Kidney glomerular epithelial cell (primary cell): Measurements from ENCODE around the gene SP7.
"Not testable (repeated sequence)": the region's sequence is repeated elsewhere in the genome, so short reads cannot be mapped to it uniquely, and the experiment has no call there.

Source experiments
- DNase-seq: peaks from one replicate; lab custom pipeline; 2025; lab: John Stamatoyannopoulos, UW

The SP7 gene

DNA sequence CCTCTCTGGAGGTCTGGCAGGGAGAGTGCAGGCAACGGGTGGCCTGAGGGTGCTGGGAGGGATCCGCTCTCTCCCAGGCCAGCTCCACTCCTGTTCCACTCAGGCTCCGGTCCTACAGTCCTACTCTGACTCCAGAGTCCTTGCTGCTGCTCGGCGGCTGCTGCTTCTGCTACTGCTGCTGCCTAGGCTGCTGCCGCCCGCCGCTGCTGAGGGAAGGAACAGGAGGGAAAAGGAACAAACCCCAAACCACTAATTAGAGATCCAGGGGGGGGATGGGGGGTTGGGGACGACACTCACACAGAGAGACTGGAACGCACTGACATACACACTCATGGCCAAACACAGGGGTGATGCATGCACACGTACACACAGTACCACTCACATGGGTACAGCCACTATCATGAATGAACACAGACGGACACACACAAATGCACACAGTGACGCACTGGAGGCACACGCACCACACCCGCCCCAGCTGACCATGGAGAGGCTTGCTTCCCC lies at the start of gene SP7:
SP7 (minus strand) TSS at position 174 of the 501 bp plus-strand sequence. CDS start 708 bp downstream, outside the sequence.
- no peak for DNase-seq

- DNase-seq, result no peak
Measured at GRCh38 chr12:53383258-53383657, 47.1 kb upstream of the SP7 start.

- DNase-seq, result peak; percentile 81
Measured at GRCh38 chr12:53381731-53382630, 45.8 kb upstream of the SP7 start.

GRCh38 chr12:53380794-53381730 lies 44.9 kb upstream of the SP7 start:
- peak; percentile 81 for DNase-seq

GRCh38 chr12:53380104-53380793 lies 44.1 kb upstream of the SP7 start, which contains the start of gene SP1:
TSS of gene SP1 (plus strand) at chr12:53380176. CDS start at chr12:53380292, 116 bp downstream.
- peak; percentile 81 for DNase-seq

DNA sequence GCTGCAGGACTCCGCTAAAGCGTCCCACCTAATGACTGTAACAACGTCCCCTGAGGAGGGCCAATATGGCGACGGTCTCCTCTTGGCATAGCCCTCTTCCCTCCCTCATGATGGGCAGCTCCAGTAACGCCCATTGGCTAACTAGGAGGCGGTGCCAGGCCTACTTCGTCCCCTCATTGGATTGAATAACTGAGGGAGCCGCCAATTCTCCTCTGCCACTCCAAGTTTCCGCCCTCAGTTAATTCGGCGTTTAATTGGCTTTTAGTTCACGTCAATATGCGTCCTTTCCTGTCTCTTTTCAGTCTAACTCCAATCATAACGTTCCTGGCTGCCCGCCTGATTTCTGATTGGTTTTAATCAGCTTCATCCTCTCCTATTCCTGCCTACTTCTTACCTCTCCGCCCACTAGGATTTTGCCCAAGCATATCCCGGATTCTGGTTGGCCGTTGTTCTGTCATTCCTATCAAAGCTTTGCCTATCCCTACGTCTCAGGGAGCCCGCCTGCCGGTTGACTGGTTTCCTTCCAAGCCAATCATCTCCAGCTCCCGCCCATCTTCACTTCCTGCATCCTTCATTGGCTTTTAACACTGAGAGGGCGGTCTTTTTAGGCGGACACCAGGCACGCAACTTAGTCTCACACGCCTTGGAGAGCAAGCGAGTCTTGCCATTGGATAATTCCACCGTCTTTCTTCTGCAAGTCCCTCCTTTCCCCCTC lies 43.4 kb upstream of the SP7 start:
- peak; percentile 100 for DNase-seq

DNA sequence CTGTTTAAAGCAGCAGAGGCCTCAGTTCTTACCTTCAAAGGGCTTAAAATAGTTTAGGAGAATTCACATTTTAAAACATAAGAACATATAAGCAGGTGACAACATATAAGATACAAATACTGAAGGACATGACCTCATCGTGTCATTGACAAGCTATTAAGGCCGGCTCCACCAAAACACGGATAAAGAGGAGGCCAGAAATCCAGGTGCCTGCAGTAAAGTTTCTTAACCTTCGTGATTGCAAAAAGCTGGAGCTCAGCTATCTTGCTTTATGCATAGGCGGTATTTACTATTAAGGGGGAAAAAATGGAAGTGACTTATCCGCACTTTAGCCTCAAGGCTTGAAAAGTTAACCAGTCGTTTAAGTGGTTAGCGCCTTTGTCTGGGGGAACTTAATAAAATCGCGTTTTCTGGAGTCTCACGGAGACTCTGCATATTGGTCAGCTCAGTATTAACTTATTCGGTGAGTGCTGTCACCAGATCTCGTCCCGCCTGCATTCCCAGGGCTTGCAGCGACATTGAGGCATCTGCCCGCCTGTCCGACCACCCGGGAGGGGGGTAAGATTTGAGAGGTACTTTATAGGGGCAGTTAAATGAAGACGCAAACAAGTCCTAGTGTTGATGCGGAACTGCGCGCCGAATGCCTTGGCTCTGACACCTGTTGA lies 42.7 kb upstream of the SP7 start:
- DNase-seq, result no peak

DNA sequence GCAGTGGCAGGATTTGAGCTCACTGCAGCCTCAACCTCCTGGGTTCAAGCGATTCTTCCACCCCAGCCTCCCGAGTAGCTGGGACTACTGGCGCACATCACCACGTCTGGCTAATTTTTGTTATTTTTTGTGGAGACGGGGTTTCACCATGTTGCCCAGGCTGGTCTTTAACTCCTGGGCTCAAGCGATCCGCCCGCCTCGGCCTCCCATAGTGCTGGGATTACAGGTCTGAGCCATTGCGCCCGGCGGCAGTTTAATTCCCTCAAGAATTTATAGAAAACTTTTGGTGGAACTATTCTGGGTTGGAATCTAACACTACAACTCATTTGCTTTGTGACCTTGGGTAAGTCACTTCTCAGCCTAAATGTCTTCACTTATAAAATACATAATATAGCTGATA lies 42.1 kb upstream of the SP7 start:
- DNase-seq, result no peak

GRCh38 chr12:53376747-53377146 lies 40.6 kb upstream of the SP7 start:
- DNase-seq, result no peak

DNA sequence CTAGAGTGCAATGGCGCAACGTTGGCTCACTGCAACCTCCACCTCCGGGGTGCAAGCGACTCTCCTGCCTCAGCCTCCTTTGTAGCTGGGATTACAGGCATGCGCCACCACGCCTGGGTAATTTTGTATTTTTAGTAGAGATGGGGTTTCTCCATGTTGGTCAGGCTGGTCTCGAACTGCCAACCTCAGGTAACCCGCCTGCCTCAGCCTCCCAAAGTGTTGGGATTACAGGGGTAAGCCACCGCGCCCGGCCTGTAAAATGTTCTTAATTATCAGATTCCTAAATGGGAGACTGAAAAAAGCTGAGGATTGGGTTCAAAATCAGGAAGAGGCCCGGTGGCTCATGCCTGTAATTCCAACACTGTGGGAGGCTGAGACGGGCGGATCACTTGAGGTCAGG lies 38.1 kb upstream of the SP7 start:
- DNase-seq, result not testable (repeated sequence)

- DNase-seq, result not testable (repeated sequence)
Measured at GRCh38 chr12:53373554-53374133, 37.5 kb upstream of the SP7 start.

- DNase-seq, result no peak
Measured at GRCh38 chr12:53365245-53365904, 29.2 kb upstream of the SP7 start.

GRCh38 chr12:53361638-53362037 lies 25.5 kb upstream of the SP7 start:
- not testable (repeated sequence) for DNase-seq

DNA sequence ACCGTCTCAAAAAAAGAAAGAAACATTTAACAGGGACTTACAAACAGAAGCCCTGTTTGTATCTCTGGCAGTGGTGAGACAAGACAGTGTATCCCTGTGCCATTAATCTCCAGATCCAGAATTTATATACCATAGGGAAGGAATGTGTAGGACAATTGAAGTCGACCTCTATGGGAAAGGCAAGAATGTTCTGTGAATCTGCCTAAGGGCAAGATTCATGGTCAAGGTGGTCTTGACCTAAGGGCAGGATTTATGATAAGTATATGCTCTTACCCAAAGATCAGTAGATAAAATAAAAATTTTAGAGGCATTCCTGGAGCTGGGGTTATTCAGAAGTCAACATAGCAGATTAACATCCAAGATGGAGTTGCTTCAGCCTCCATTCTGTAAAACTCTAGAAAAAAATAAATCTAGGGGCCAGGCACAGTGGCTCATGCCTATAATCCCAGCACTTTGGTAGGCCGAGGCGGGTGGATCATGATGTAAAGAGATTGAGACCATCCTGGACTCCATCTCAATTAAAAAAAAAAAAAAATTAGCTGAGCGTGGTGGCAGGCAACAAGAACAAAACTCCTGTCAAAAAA lies 22.8 kb upstream of the SP7 start:
- no peak for DNase-seq

DNA sequence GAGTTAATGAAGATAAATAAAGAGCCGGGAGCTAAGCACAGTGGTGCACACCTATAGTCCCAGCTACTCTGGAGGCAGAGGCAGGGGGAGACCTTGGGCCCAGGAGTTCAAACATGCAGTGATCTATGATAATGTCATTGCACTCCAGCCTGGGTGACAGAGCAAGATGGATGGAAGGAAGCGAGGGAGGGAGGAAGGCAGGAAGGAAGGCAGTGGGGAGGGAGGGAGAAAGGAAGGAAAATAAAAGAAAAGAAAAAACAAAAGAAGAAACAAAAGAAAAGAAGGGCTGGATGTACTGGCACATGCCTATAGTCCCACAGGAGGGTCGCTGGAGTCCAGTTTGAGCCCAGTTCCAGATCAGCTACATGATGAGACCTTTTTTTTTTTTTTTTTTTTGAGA lies 19.0 kb upstream of the SP7 start:
- DNase-seq, result no peak

DNA sequence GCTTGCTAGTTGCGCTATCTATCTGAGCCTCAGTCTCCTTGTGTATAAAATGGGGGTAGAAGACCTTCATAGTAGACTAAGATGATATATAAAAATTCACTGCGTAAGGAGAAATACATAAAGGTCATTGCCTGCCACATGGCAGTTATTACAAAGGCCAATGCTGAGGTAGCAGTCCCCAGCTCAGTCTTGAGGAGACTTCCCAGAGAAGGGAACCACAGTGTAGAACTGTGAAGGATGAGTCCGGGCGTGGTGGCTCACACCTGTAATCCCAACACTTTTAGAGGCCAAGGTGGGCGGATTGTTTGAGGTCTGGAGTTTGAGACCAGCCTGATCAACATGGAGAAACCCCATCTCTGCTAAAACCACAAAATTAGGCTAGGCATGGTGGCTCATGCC lies 17.1 kb upstream of the SP7 start:
- no peak for DNase-seq

DNA sequence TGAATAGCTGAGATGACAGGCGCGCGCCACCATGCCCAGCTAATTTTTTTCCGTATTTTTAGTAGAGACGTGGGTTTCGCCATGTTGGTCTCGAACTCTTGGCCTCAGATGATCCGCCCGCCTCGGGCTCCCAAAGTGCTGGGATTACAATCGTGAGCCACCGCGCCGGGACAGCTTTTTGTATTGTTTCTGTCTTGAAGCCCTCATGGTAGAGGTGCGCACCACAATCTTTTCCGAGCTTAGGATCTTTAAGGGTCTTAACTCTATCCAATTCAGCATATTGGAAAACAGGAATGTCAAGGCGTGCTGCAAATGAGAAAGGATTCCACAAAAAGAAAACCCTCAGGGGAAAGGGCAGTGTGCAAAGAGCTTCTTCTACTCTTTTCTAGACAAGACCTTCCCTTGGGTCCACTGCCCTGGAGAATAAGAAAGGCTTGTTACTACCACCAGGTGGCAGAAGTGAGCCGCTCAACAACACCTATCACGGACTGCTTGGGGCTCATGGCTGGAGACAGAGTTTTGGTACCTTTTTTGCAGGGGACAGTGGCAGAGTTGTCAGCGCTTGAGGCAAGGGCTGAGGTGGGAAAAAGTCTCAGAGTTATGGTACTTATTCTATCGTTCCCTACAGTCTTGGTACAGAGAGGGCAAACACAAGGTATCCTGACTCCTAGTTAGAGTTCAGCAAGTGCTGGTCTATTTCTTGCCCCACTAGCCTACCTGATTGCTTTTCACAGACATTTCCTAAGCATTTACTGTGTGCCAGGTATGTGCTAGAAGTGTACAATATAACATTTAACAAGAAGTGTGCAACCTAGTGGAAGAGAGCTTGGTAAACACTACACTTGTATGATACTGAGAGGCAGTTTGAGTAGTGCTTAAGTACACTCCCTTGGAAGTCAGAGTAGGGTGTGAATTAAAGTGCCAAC lies 16.4 kb upstream of the SP7 start:
- peak; percentile 69 for DNase-seq

GRCh38 chr12:53347905-53348304 lies 11.8 kb upstream of the SP7 start:
- DNase-seq, result no peak
